Neural progenitor cell (in vitro differentiated cells): ENCODE results near the gene CCNY. TPM values are rescaled to one million over a fixed set of nuclear protein-coding genes. Genes with fewer than 3 reads are reported as not detected.

Experiments used
- DNase-seq: peaks from one replicate; pipeline ENCODE4 v3.0.0-alpha.2; 2016; ENCODE audit warnings: low spot score
- H2AFZ ChIP-seq: fragments of 200-600 bp; sonication (generic); replicated peaks from 2 replicates; pipeline ENCODE4 v1.6.1; 2016; ENCODE audit warnings: antibody characterized with exemption
- H3F3A ChIP-seq: fragments of 200-600 bp; sonication (generic); 2 replicates; pipeline ENCODE4 v1.6.1; 2016; ENCODE audit warnings: antibody characterized with exemption, low read depth
- H3K27ac ChIP-seq: fragments of 200-600 bp; sonication (generic); 2 replicates; pipeline ENCODE4 v1.5.1; 2016; ENCODE audit warnings: mild to moderate bottlenecking
- H3K27me3 ChIP-seq: fragments of 200-600 bp; sonication (generic); 2 replicates; pipeline ENCODE4 v1.6.1; 2016; ENCODE audit warnings: mild to moderate bottlenecking, moderate library complexity
- H3K36me3 ChIP-seq: fragments of 200-600 bp; sonication (generic); 2 replicates; pipeline ENCODE4 v1.5.1; 2016
- H3K4me1 ChIP-seq: fragments of 200-600 bp; sonication (generic); 2 replicates; pipeline ENCODE4 v1.6.1; 2016; ENCODE audit warnings: mixed run types
- H3K4me2 ChIP-seq: fragments of 200-600 bp; sonication (generic); 2 replicates; pipeline ENCODE4 v1.6.1; 2016
- H3K4me3 ChIP-seq: fragments of 200-600 bp; sonication (generic); 2 replicates; pipeline ENCODE4 v1.5.1; 2016
- H3K79me2 ChIP-seq: fragments of 200-600 bp; sonication (generic); 2 replicates; pipeline ENCODE4 v1.6.1; 2016; ENCODE audit warnings: low read depth
- H3K9ac ChIP-seq: fragments of 200-600 bp; sonication (generic); 2 replicates; pipeline ENCODE4 v1.6.1; 2016
- H3K9me3 ChIP-seq: fragments of 200-600 bp; sonication (generic); 2 replicates; pipeline ENCODE4 v1.5.1; 2016; ENCODE audit warnings: low read depth
- H4K20me1 ChIP-seq: fragments of 200-600 bp; sonication (generic); 2 replicates; pipeline ENCODE4 v1.6.1; 2016; ENCODE audit warnings: low read depth
- H3K27ac Mint-ChIP-seq: 3 replicates; pipeline ENCODE4 v1.8.0; 2021; ENCODE audit warnings: mixed read lengths
- H3K27me3 Mint-ChIP-seq: 2 replicates; pipeline ENCODE4 v1.8.0; 2022; ENCODE audit warnings: low read depth, mild to moderate bottlenecking, inconsistent platforms, moderate library complexity, mixed read lengths; ENCODE audit not compliant: insufficient read depth
- H3K36me3 Mint-ChIP-seq: 3 replicates; pipeline ENCODE4 v1.8.0; 2021; ENCODE audit warnings: mixed read lengths
- H3K4me1 Mint-ChIP-seq: 3 replicates; pipeline ENCODE4 v1.8.0; 2021; ENCODE audit warnings: mixed read lengths
- H3K4me3 Mint-ChIP-seq: 3 replicates; pipeline ENCODE4 v1.8.0; 2021; ENCODE audit warnings: mild to moderate bottlenecking, moderate library complexity, mixed read lengths
- H3K9me3 Mint-ChIP-seq: 3 replicates; pipeline ENCODE4 v1.8.0; 2020; ENCODE audit warnings: mixed read lengths
- CTCF ChIP-seq: fragments of 200-600 bp; sonication (generic); IDR thresholded peaks from 2 replicates; pipeline ENCODE4 v1.5.1; 2017; ENCODE audit warnings: antibody characterized with exemption, mild to moderate bottlenecking
- EZH2 ChIP-seq: fragments of 200-600 bp; sonication (generic); IDR thresholded peaks from 2 replicates; pipeline ENCODE4 v1.6.1; 2017; ENCODE audit warnings: antibody characterized with exemption, mild to moderate bottlenecking, moderate library complexity
- EZH2phosphoT487 ChIP-seq: fragments of 200-600 bp; sonication (generic); IDR thresholded peaks from 2 replicates; pipeline ENCODE4 v1.6.1; 2017; ENCODE audit warnings: antibody characterized with exemption
- total RNA-seq: library from RNA; depleted of rRNA; stranded (reverse); fragments of >200 nt; gene quantifications from 2 replicates; pipeline ENCODE4 v1.2.3, GENCODE V29; 2015; ENCODE audit warnings: low replicate concordance

The CCNY gene
- total RNA-seq, 1 donor from 2014 or later, result 46.7 TPM

- no peak overlapping the region for H3K4me3 Mint-ChIP-seq
- Histone ChIP-seq H3K4me1 (no peaks in the 10 kb centered on the region), H4K20me1 (no peaks in the 10 kb centered on the region), H3K27me3 (no peaks in the 10 kb centered on the region), H3K36me3 (no peaks in the 10 kb centered on the region), H3K9me3 (no peaks in the 10 kb centered on the region), H3K79me2 (peaks cover 24% of the 10 kb centered on the region), H3K4me3 (no peak overlapping the region), H3K4me2 (no peak overlapping the region), H3K9ac (no peak overlapping the region), H2AFZ (no peak overlapping the region), H3F3A (no peaks in the 10 kb centered on the region), H3K27ac (no peak overlapping the region)
- no peak overlapping the region for H3K27ac Mint-ChIP-seq
- no peak for TF ChIP-seq EZH2phosphoT487
- peak; percentile 21 for TF ChIP-seq CTCF
- peaks cover 5% of the 10 kb centered on the region for H3K4me1 Mint-ChIP-seq
- peak; percentile 33 for DNase-seq
- peaks cover 5% of the 10 kb centered on the region for H3K36me3 Mint-ChIP-seq
- peaks cover 3% of the 10 kb centered on the region for H3K9me3 Mint-ChIP-seq
- no peaks in the 10 kb centered on the region for H3K27me3 Mint-ChIP-seq
Measured at GRCh38 chr10:35480142-35480541, 143.8 kb downstream of the CCNY start.

DNA sequence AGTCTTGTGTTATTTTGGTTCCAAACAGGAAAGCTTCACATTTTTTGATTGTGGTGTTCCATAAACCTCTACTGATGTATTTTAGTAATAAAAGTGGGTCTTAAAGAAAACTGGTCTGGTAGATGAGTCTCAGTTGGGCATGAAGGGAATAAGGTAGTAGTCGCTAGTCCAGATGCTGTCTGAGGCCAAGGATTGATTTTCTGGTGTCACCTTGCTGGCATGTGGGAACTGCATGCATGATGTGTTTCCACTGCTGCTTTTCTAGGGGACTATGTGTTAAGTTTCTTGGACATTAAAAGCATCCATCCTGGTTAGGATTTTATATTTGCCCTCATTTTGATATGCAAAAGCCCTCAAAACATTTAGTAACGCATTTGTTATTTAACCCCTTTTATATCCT, 145.1 kb downstream of the CCNY start:
- Histone ChIP-seq H3K4me1 (no peaks in the 10 kb centered on the region), H3K4me2 (no peak overlapping the region), H4K20me1 (no peaks in the 10 kb centered on the region), H3K9me3 (no peaks in the 10 kb centered on the region), H3K79me2 (peaks cover 24% of the 10 kb centered on the region), H2AFZ (no peak overlapping the region), H3K36me3 (no peaks in the 10 kb centered on the region), H3K4me3 (no peak overlapping the region), H3K27me3 (no peaks in the 10 kb centered on the region), H3K9ac (no peak overlapping the region), H3K27ac (no peak overlapping the region), H3F3A (no peaks in the 10 kb centered on the region)
- Mint-ChIP-seq H3K4me3 (no peak overlapping the region), H3K36me3 (peaks cover 10% of the 10 kb centered on the region), H3K4me1 (peaks cover 5% of the 10 kb centered on the region), H3K27ac (no peak overlapping the region), H3K9me3 (peaks cover 3% of the 10 kb centered on the region), H3K27me3 (no peaks in the 10 kb centered on the region)
- TF ChIP-seq EZH2, result no peak
- TF ChIP-seq CTCF, result no peak
- no peak for TF ChIP-seq EZH2phosphoT487
- DNase-seq, result no peak

DNA sequence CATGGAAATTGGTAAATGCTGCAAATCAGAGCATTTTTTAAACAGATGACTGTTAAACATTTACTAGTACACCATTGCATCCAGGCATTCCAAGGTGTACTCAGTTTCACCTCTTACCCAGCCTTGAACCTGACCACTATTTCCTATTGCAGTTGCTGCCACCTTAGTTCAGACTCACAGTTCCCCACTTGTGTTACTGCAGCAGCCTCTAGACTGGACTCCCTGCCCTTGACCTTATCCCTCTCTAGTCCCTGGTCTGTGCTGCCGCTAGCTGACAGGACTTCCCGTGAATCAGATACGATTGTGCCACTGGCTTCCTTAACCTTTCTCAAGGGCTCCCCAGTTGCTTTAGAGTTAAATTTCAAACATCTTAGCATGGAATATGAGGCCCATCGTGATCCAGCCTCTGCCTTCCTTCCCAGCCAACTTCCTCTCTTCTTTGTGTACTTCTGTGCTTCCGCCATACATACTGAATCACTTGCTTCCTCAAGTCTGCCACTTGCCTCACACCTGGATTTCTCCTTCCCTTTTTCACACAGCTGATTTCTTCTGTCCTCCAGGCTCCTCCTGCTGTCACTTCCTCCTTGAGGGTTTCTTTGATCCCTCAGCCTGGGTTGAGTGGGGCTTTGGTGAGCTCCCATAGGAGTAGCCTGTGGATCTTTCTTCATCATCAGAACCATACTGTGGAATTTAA, 150.1 kb downstream of the CCNY start:
- H3K9ac ChIP-seq, result no peak overlapping the region
- H3K4me3 ChIP-seq, result no peak overlapping the region
- Mint-ChIP-seq H3K27me3 (no peaks in the 10 kb centered on the region), H3K27ac (no peak overlapping the region), H3K36me3 (peaks cover 24% of the 10 kb centered on the region), H3K9me3 (peaks cover 3% of the 10 kb centered on the region), H3K4me1 (peaks cover 5% of the 10 kb centered on the region), H3K4me3 (no peak overlapping the region)
- no peaks in the 10 kb centered on the region for H4K20me1 ChIP-seq
- H3F3A ChIP-seq, result no peaks in the 10 kb centered on the region
- no peak overlapping the region for H3K27ac ChIP-seq
- H3K36me3 ChIP-seq, result no peaks in the 10 kb centered on the region
- no peak overlapping the region for H3K4me2 ChIP-seq
- peaks cover 4% of the 10 kb centered on the region for H3K4me1 ChIP-seq
- no peak overlapping the region for H2AFZ ChIP-seq
- no peaks in the 10 kb centered on the region for H3K9me3 ChIP-seq
- no peaks in the 10 kb centered on the region for H3K27me3 ChIP-seq
- no peak for DNase-seq
- peaks cover 18% of the 10 kb centered on the region for H3K79me2 ChIP-seq
- TF ChIP-seq CTCF (no peak), EZH2 (no peak), EZH2phosphoT487 (no peak)
